T-cell (primary cell): ENCODE measurements around the gene TIMM44. TPM values are rescaled to one million over a fixed set of nuclear protein-coding genes. Genes with fewer than 3 reads are reported as not detected.
A peak's percentile ranks its signal among the peaks of the same experiment; 100 is the strongest.

Source experiments
- ATAC-seq, 4 experiments: fragments of 200-7000 bp in 3 of 4; fragments of 150-1000 bp in 1 of 4; cut with Tn5 transposase; replicated peaks in 1 of 4; 1 replicate in 3 of 4; 2 replicates in 1 of 4; pipeline ENCODE4 v1.10.0; 2021; ENCODE audit warnings: moderate library complexity in 3 of 4, mild to moderate bottlenecking in 2 of 4, moderate number of reproducible peaks in 1 of 4
- CTCF ChIA-PET, 2 donors: fragments of 300-600 bp; sonication (Branson Sonifier 250); formaldehyde crosslinking; loops; one replicate each; lab custom pipeline; 2022; ENCODE audit warnings: antibody characterized with exemption in 2 of 2; lab: Charles Lee
- POLR2A ChIA-PET, 2 donors: fragments of 300-600 bp; sonication (Branson Sonifier 250); formaldehyde crosslinking; loops; one replicate each; lab custom pipeline; 2022; ENCODE audit warnings: antibody characterized with exemption in 2 of 2; lab: Charles Lee
- DNase-seq, 35 experiments: peaks; one replicate each; pipeline versions ENCODE4 v3.0.0 to v3.0.0-alpha.2; 2013 to 2023
- H3K27ac ChIP-seq: one replicate; pipeline ENCODE4 v1.5.1; 2013; ENCODE audit warnings: low read length
- H3K27me3 ChIP-seq, 2 experiments: replicated peaks in 1 of 2; 1 replicate in 1 of 2; 2 replicates in 1 of 2; pipeline versions ENCODE4 v1.6.1 to v1.7.0; 2013; ENCODE audit warnings: low read length in 1 of 2, mixed read lengths in 1 of 2; ENCODE audit not compliant: control insufficient read depth in 2 of 2, insufficient read depth in 2 of 2; ENCODE audit errors: extremely low read depth in 1 of 2
- H3K36me3 ChIP-seq, 2 donors: 1 replicate in 1 of 2; 2 replicates in 1 of 2; pipeline versions ENCODE4 v1.6.1 to v1.7.0; 2013; ENCODE audit warnings: low read length in 1 of 2; ENCODE audit not compliant: control insufficient read depth in 2 of 2, insufficient read depth in 1 of 2; ENCODE audit errors: extremely low read depth in 1 of 2
- H3K4me1 ChIP-seq, 2 experiments: 1 replicate in 1 of 2; 2 replicates in 1 of 2; pipeline versions ENCODE4 v1.6.1 to v1.7.0; 2013; ENCODE audit warnings: low read length in 2 of 2, mixed read lengths in 1 of 2; ENCODE audit not compliant: insufficient read depth in 2 of 2, control insufficient read depth in 1 of 2; ENCODE audit errors: extremely low read depth in 1 of 2
- H3K4me3 ChIP-seq, 2 donors: 1 replicate in 1 of 2; 2 replicates in 1 of 2; pipeline versions ENCODE4 v1.5.1 to v1.7.0; 2013; ENCODE audit warnings: mild to moderate bottlenecking in 2 of 2, low read length in 1 of 2, moderate library complexity in 1 of 2; ENCODE audit not compliant: control insufficient read depth in 1 of 2; ENCODE audit errors: extremely low read depth in 1 of 2
- H3K9me3 ChIP-seq: 2 replicates; pipeline ENCODE4 v1.7.0; 2013
- H3K27ac Mint-ChIP-seq, 2 donors: one replicate each; pipeline ENCODE4 v1.8.0; 2020 to 2021; ENCODE audit warnings: mild to moderate bottlenecking in 2 of 2, mixed read lengths in 2 of 2
- H3K27me3 Mint-ChIP-seq, 2 donors: one replicate each; pipeline ENCODE4 v1.8.0; 2021 to 2022; ENCODE audit warnings: mixed read lengths in 2 of 2
- H3K36me3 Mint-ChIP-seq: one replicate; pipeline ENCODE4 v1.8.0; 2021; ENCODE audit warnings: mixed read lengths
- H3K4me1 Mint-ChIP-seq, 3 donors: one replicate each; pipeline ENCODE4 v1.8.0; 2020 to 2022; ENCODE audit warnings: mixed read lengths in 3 of 3, mild to moderate bottlenecking in 1 of 3
- H3K4me3 Mint-ChIP-seq, 3 donors: one replicate each; pipeline ENCODE4 v1.8.0; 2020 to 2022; ENCODE audit warnings: mild to moderate bottlenecking in 3 of 3, mixed read lengths in 3 of 3, moderate library complexity in 3 of 3
- H3K9me3 Mint-ChIP-seq, 3 donors: one replicate each; pipeline ENCODE4 v1.8.0; 2020 to 2022; ENCODE audit warnings: mixed read lengths in 3 of 3
- WGBS: methylation state at CpG from one replicate; pipeline ENCODE4 v1.1.5; 2013; ENCODE audit warnings: missing lambda C conversion rate; ENCODE audit not compliant: insufficient coverage; 5-methylcytosine and 5-hydroxymethylcytosine counted together
- total RNA-seq, 35 experiments: library from RNA in 6 of 35; stranded (reverse) in 6 of 35; fragments of 120-200 nt in 1 of 35; gene quantifications; one replicate each; pipeline versions ENCODE4 v1.2.1 to v1.2.4 and lab custom pipeline; 2013 to 2026

TIMM44 gene
- total RNA-seq, 5 donors from 2014 or later (not counting 1 experiment from before 2014, with no cell fraction given) = 72.7 to 99.4 (median 90.3) TPM

DNA sequence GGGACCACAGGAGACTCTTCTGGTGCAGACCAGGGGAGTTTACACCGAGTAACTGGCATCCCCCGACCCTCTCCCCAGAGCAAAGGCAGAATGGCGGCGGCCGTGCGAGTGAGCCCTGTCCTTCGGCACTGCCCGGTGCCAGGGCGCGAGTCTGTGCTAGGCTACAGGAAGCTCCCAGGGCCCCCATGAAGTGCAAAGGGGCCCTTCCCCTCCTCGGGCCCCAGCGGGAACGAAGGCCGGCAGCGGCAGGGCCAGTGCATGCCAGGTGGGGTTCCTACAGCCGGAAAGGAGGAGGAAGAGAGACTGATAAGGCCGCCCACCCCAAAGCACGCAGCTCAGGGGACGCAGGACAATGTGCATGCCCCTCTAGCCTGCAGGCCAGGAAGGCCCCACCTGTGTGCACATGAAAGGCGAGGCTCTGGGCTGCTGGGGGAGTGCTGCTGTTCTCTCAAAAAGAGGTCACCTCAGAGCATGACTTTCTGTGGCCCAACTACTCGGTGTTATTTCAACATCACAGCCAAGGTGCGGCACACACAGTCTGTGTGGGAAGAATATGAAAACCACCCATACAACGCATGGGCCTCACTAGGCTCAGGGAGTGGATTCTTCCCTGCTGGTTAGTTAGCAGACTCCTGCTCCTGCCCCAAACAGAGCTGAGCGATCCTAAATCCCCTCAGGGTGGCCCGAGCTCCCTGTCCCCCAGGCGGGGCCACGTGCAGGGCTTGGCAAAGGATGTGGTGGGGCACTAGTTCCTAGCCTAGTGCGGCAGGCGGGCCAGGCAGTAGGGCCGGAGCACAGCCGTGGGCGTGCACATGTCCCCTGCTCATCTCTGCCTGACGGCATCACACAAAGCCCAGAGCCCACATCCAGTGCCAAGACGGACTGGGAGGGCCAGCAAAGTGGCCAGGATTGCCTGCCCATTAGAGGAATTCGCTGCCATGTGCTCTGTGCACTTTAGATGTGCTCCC, 28.4 kb upstream of the TIMM44 start:
- 98% methylated on average over 30 of the region's 35 CpGs for WGBS
- H3K4me3 ChIP-seq = no peak overlapping the region
- no peak overlapping the region for H3K27ac ChIP-seq
- H3K36me3 ChIP-seq = peaks cover 38 to 61% of the 10 kb centered on the region in 2 donors
- no peaks in the 10 kb centered on the region for H3K27me3 ChIP-seq
- Mint-ChIP-seq H3K27me3 (no peaks in the 10 kb centered on the region), H3K4me1 (no peaks in the 10 kb centered on the region), H3K27ac (no peak overlapping the region), H3K4me3 (no peak overlapping the region), H3K9me3 (no peaks in the 10 kb centered on the region), H3K36me3 (peaks cover 15% of the 10 kb centered on the region)
- no peaks in the 10 kb centered on the region for H3K9me3 ChIP-seq
- POLR2A ChIA-PET = no interaction called here
- CTCF ChIA-PET = no interaction called here
- no peak for DNase-seq
- H3K4me1 ChIP-seq = no peaks in the 10 kb centered on the region
- no peak for ATAC-seq

DNA sequence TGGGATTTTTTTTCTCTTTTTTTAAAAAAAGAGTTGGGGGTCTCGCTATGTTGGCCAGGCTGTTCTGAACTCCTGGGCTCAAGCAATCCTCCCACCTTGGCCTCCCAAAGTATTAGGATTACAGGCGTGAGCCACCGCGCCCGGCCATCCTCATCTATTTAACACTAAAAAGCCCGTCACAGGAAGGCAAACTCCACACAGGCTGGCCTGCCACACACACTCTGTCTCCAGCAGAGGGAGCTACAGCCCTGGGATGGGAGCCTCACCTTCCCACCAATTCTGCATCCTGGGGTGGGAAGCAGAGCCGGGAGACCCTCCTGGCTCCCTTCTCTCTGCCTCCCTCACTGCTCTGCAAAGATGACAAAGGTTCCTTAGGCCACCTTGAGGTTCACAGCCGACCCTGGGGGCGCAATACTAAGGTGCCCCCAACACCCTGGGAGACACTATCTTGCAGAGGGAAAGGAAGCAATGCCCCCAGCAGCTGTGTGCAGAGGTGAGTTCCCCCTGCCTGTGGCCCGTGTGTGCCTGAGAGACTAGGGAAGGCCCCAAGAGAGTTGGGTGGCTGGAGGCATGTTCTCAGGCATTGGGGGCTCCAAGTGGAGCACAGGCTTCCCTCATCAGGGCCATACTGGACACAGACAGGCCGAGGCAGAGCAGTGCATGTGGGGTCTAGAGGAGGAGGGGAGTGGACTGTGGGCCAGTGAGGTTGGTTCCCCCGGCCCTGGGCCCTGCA, 27.4 kb upstream of the TIMM44 start:
- Histone ChIP-seq H3K27ac (no peak overlapping the region), H3K36me3 (peaks cover 40 to 67% of the 10 kb centered on the region in 2 donors), H3K4me1 (no peaks in the 10 kb centered on the region), H3K4me3 (no peak overlapping the region), H3K27me3 (no peaks in the 10 kb centered on the region), H3K9me3 (no peaks in the 10 kb centered on the region)
- DNase-seq (peak in 8 of 35 experiments; percentile 8 to 43 (median 11)), ATAC-seq (peak in 1 of 4 experiments; percentile 32)
- H3K4me1 Mint-ChIP-seq = no peaks in the 10 kb centered on the region
- H3K4me3 Mint-ChIP-seq = no peak overlapping the region
- WGBS = 84% methylated on average over 7 of the region's 12 CpGs
- H3K9me3 Mint-ChIP-seq = no peaks in the 10 kb centered on the region
- H3K27ac Mint-ChIP-seq = no peak overlapping the region
- ChIA-PET POLR2A (no interaction called here), CTCF (no interaction called here)
- H3K27me3 Mint-ChIP-seq = no peaks in the 10 kb centered on the region
- peaks cover 19% of the 10 kb centered on the region for H3K36me3 Mint-ChIP-seq

DNA sequence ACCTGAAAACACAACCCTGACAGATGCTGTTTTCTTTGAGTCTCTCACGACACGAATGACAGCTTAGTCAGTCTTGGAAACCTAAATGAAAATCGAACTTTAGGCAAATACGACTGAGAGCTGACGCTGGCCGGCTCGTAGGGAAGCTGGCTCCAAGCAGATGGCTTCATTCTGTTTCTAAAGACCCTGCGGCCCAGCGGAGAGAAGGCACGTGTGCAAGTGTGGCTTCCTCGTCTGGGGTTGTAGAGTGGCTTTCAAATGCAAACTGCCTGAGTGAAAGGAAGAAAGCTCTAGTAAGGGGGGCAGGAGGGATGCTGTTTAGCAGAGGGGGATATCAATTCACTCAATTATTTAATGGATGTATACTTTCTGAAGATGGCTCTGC, 26.1 kb upstream of the TIMM44 start:
- Mint-ChIP-seq H3K4me3 (no peak overlapping the region), H3K36me3 (peaks cover 25% of the 10 kb centered on the region), H3K27ac (no peak overlapping the region), H3K9me3 (no peaks in the 10 kb centered on the region), H3K27me3 (no peaks in the 10 kb centered on the region), H3K4me1 (no peaks in the 10 kb centered on the region)
- WGBS = 100% methylated on average over 11 of the region's 11 CpGs
- Histone ChIP-seq H3K4me1 (no peaks in the 10 kb centered on the region), H3K4me3 (no peak overlapping the region), H3K36me3 (peaks cover 34 to 66% of the 10 kb centered on the region in 2 donors), H3K27ac (no peak overlapping the region), H3K9me3 (no peaks in the 10 kb centered on the region), H3K27me3 (no peaks in the 10 kb centered on the region)
- CTCF ChIA-PET = no interaction called here
- no peak for DNase-seq
- POLR2A ChIA-PET = no interaction called here
- no peak for ATAC-seq

DNA sequence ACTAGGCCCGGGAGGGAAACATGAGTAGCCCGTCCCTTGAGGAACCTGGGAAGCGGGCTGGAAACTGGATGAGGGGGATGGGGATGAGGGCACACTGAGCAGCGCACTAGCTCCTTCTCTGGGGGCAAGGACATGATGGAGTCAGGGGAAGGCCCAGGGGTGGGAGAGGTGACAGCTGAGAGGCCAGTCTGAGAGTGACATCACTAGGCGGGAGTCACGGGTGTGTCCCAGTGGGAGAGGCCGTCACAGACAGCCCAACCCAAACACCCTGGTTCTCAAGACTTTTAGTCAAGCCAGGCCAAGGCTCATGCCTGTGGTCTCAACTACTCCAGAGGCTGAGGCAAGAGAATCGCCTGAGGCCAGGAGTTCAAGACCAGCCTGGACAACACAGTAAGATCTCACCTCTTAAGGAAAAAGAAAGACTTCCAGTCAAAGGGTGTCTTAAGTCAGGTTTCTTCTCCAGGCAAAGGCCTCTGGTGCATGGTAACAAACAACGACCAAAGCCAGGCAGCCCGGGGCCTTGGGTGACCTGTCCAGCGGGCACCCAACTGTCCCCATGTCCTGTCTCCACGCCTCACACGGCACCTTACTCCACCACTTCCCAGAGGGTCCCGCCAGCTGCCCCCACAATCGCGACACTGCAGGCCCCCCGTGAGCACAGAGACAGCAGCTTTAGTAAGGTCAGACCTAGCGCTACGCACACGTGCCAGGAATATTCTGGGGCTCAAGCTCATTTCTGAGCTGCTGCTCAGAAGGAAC, 25.5 kb upstream of the TIMM44 start:
- Mint-ChIP-seq H3K4me1 (no peaks in the 10 kb centered on the region), H3K4me3 (no peak overlapping the region), H3K27me3 (no peaks in the 10 kb centered on the region), H3K36me3 (peaks cover 27% of the 10 kb centered on the region), H3K27ac (no peak overlapping the region), H3K9me3 (no peaks in the 10 kb centered on the region)
- ATAC-seq (no peak), DNase-seq (no peak)
- Histone ChIP-seq H3K9me3 (no peaks in the 10 kb centered on the region), H3K27me3 (no peaks in the 10 kb centered on the region), H3K4me1 (no peaks in the 10 kb centered on the region), H3K36me3 (peaks cover 34 to 64% of the 10 kb centered on the region in 2 donors), H3K27ac (no peak overlapping the region), H3K4me3 (no peak overlapping the region)
- POLR2A ChIA-PET = interaction anchor here in 1 of 2 donors (0.5 kb wide), 1 partner anchor 545 kb away, joined by 3 read pairs; the partner anchor contains the start of gene ZNF414
- CTCF ChIA-PET = no interaction called here
- 98% methylated on average over 16 of the region's 20 CpGs for WGBS

DNA sequence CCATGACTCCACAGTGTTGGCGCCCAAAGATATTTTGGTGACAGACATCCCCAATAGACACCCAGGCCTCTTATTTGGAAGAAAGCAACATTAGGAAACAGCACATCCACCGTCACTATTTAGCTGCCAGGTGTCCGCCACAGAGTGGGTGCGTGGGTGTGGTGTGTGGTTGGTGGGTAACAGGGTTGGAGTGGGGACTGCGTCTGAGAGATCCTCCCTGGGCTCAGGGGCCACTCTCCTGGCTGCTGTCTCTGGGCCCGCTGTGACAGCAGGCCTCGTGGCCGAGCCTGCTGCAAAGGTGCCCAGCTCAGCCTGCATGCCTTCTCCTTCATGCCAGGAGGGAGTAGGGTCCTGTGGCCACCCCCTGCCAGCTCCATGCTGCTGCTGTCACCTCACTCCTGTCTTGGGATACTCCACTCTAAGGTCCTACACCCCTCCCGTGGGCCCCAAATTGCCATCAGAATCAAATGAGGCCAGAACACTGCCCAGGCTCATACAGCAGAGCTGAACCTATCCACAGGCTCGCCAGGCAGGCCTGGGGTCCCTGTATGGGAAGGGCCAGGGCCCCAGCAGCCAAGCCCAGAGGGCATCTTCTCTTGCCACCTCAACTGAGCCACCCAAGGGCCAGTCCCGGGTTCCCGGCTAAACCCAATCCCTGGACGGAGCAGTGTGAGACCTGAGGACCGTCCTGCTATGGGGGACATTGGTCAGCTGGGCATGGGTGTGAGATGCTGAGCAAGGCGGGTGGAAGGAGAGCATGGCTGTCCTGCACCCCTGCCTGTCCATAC, 24.7 kb upstream of the TIMM44 start:
- Mint-ChIP-seq H3K27ac (no peak overlapping the region), H3K27me3 (no peaks in the 10 kb centered on the region), H3K4me3 (no peak overlapping the region), H3K4me1 (no peaks in the 10 kb centered on the region), H3K36me3 (peaks cover 25% of the 10 kb centered on the region), H3K9me3 (no peaks in the 10 kb centered on the region)
- ATAC-seq = no peak
- no peaks in the 10 kb centered on the region for H3K4me1 ChIP-seq
- no peaks in the 10 kb centered on the region for H3K27me3 ChIP-seq
- peaks cover 34 to 62% of the 10 kb centered on the region in 2 donors for H3K36me3 ChIP-seq
- DNase-seq = no peak
- 89% methylated on average over 10 of the region's 15 CpGs for WGBS
- no peak overlapping the region for H3K4me3 ChIP-seq
- H3K9me3 ChIP-seq = no peaks in the 10 kb centered on the region
- no peak overlapping the region for H3K27ac ChIP-seq
- ChIA-PET CTCF (no interaction called here), POLR2A (interaction anchor here in 1 of 2 donors (0.6 kb wide), 1 partner anchor 24 kb away, joined by 3 read pairs; no protein-coding TSS in a partner anchor)
